ENCODE results near the gene ERBB2. TPM values are rescaled to one million over a fixed set of nuclear protein-coding genes. Genes with fewer than 3 reads are reported as not detected.

ERBB2 gene
- total and polyA plus RNA-seq, 2 of the 8 experiments (the other 6 are each of a cell fraction or from before 2014, with no cell fraction given): 183 to 394 TPM

GRCh38 chr17:39675390-39676082, 24.3 kb upstream of the ERBB2 start:
- H3K27ac ChIP-seq (ENCODE audit: low read depth, low read length): no peak overlapping the region; the same call in 1 of the 2 replicates
- no peaks in the 10 kb centered on the region for H3K23me2 ChIP-seq (ENCODE audit: low read depth, low read length)
- no peaks in the 10 kb centered on the region for H3K79me1 ChIP-seq (ENCODE audit: low read depth, low read length)
- no peak overlapping the region for H3K23ac ChIP-seq (ENCODE audit: insufficient read length)
- no peak overlapping the region for H4K91ac ChIP-seq (replicated peaks; ENCODE audit: insufficient read length, low read length)
- H3K56ac ChIP-seq (replicated peaks; ENCODE audit: insufficient read length, low read depth, low read length): no peak overlapping the region
- ChIA-PET POLR2A (ENCODE audit: partially characterized antibody) (interaction anchor here (0.7 to 38.1 kb wide), 6 partner anchors 0 to 72 kb away, joined by 3 to 708 read pairs (median 4); partner anchors contain the start of genes ERBB2, NEUROD2, PGAP3 and PNMT), CTCF (ENCODE audit: partially characterized antibody) (interaction anchor here (0.6 to 52.4 kb wide), 12 partner anchors 6 to 116 kb away, joined by 3 to 1885 read pairs (median 4); partner anchors contain the start of genes PNMT, PPP1R1B, STARD3 and TCAP)
- H3K9me3 ChIP-seq (ENCODE audit: insufficient read depth in 2 of 2, low read depth in 1 of 2, low read length in 1 of 2): no peaks in the 10 kb centered on the region
- no peak overlapping the region for H2BK120ac ChIP-seq (replicated peaks; ENCODE audit: low read depth, low read length)
- no peaks in the 10 kb centered on the region for H4K20me1 ChIP-seq (replicated peaks in 1 of 2; ENCODE audit: control insufficient read depth in 1 of 2, insufficient read depth in 2 of 2, low read length in 2 of 2)
- 0 out of 2 replicates have a peak overlapping the region, but pooled peaks have one; percentile 61 for H2BK15ac ChIP-seq (ENCODE audit: low read length)
- TF ChIP-seq MAFK (IDR thresholded peaks at IDR 0.05; ENCODE audit: low read depth, low read length): no peak
- no peak for TF ChIP-seq NANOG (IDR thresholded peaks at IDR 0.05; ENCODE audit: insufficient read depth, low read depth, low read length, poor library complexity, severe bottlenecking)
- no peak for TF ChIP-seq EZH2 (IDR thresholded peaks at IDR 0.05; ENCODE audit: low read depth, low read length, severe bottlenecking)
- no peak for TF ChIP-seq GABPA (IDR thresholded peaks at IDR 0.05; ENCODE audit: borderline replicate concordance, insufficient read depth, low read length)
- TF ChIP-seq POLR2A (IDR thresholded peaks at IDR 0.05; ENCODE audit: control extremely low read depth in 1 of 2, low read depth in 2 of 2, low read length in 2 of 2): no peak
- DNase-seq (ENCODE audit: low read depth in 1 of 2, low spot score in 2 of 2) (no peak), FAIRE-seq (no peak)
- peak overlapping the region; percentile 72; the same call in 1 of the 2 replicates for H2AK5ac ChIP-seq (ENCODE audit: low read depth, low read length)
- H3K4me1 ChIP-seq (replicated peaks in 1 of 4; ENCODE audit: control insufficient read depth in 3 of 4, insufficient read depth in 4 of 4, low read length in 3 of 4): peaks cover 0 to 15% (median 8%) of the 10 kb centered on the region in 4 experiments; a peak in 6 of 7 replicates
- H3K9ac ChIP-seq (replicated peaks in 1 of 4; ENCODE audit: extremely low read depth in 1 of 4, low read depth in 3 of 4, low read length in 3 of 4): no peak overlapping the region
- H2BK12ac ChIP-seq (ENCODE audit: low read depth, low read length): peak overlapping the region; percentile 60; the same call in 1 of the 2 replicates
- no peaks in the 10 kb centered on the region for H3K79me2 ChIP-seq (ENCODE audit: control insufficient read depth in 1 of 2, insufficient read depth in 2 of 2, low read length in 2 of 2)
- H3K36me3 ChIP-seq (ENCODE audit: control insufficient read depth in 2 of 4, insufficient read depth in 4 of 4, low read length in 3 of 4): peaks cover 0 to 3% (median under 1%) of the 10 kb centered on the region in 4 experiments; a peak in 3 of 8 replicates
- 86% methylated on average over 9 of the region's 10 CpGs; no CpG with 5 or more reads in 1 of the 2 experiments for WGBS, 2 experiments (ENCODE audit: extremely low coverage in 1 of 2, insufficient coverage in 1 of 2, insufficient read length in 1 of 2, insufficient replicate concordance in 2 of 2, low coverage in 1 of 2, low lambda C conversion rate in 2 of 2, missing lambda C conversion rate in 1 of 2)
- no peak overlapping the region for H3K4ac ChIP-seq (replicated peaks; ENCODE audit: insufficient read length, low read depth, low read length)
- no peak overlapping the region for H2AFZ ChIP-seq (ENCODE audit: low read length)
- H3K27me3 ChIP-seq (replicated peaks in 1 of 4; ENCODE audit: control insufficient read depth in 3 of 4, extremely low read depth in 1 of 4, insufficient read depth in 3 of 4, low read length in 3 of 4): peaks cover 0 to 5% (median 0%) of the 10 kb centered on the region in 4 experiments; a peak in 1 of 7 replicates
- no peak overlapping the region for H4K5ac ChIP-seq (ENCODE audit: insufficient read length, low read depth, low read length)
- H3K18ac ChIP-seq (ENCODE audit: extremely low read depth, low read length): peak overlapping the region; percentile 48; the same call in 1 of the 2 replicates
- no peak overlapping the region for H3K4me2 ChIP-seq (ENCODE audit: insufficient read depth in 1 of 2, low read depth in 2 of 2, low read length in 2 of 2)
- H2BK5ac ChIP-seq (ENCODE audit: low read depth, low read length): peak overlapping the region; percentile 78; the same call in 1 of the 2 replicates
- no peak overlapping the region for H3K14ac ChIP-seq (ENCODE audit: insufficient read length)
- H4K8ac ChIP-seq (ENCODE audit: extremely low read depth, insufficient read depth, low read length): peak overlapping the region; percentile 41; the same call in 1 of the 2 replicates
- no peak overlapping the region for H3K4me3 ChIP-seq (ENCODE audit: extremely low read depth in 1 of 4, insufficient read depth in 2 of 4, low read depth in 3 of 4, low read length in 4 of 4)
- H2BK20ac ChIP-seq (ENCODE audit: low read length): 0 out of 2 replicates have a peak overlapping the region, but pooled peaks have one; percentile 72
